IMR-90 (cell line): Measurements from ENCODE around the gene GALNT7. TPM values are rescaled to one million over a fixed set of nuclear protein-coding genes. Genes with fewer than 3 reads are reported as not detected.

Experiments used
- BHLHE40 ChIP-seq: fragments of 150-350 bp; IDR thresholded peaks from 2 replicates; pipeline ENCODE4 v1.6.1; 2016; ENCODE audit warnings: mild to moderate bottlenecking, low read depth, low read length
- MAFK ChIP-seq: IDR thresholded peaks from 2 replicates; pipeline ENCODE4 v1.6.1; 2012; ENCODE audit warnings: low read depth, low read length, improper control_type of control experiment
- MAZ ChIP-seq: IDR thresholded peaks from 2 replicates; pipeline ENCODE4 v1.6.1; 2012; ENCODE audit warnings: low read depth, mild to moderate bottlenecking, low read length, improper control_type of control experiment, moderate library complexity, borderline replicate concordance
- MXI1 ChIP-seq: IDR thresholded peaks from 2 replicates; pipeline ENCODE4 v1.6.1; 2012; ENCODE audit warnings: low read depth, mild to moderate bottlenecking, low read length, moderate library complexity, borderline replicate concordance
- polyA plus RNA-seq, 3 experiments: library from polyadenylated mRNA; depleted of rRNA; stranded (reverse); fragments of >200 nt; gene quantifications; 2 replicates each; pipeline ENCODE4 v1.2.3, GENCODE V29; 2012; ENCODE audit warnings: low replicate concordance in 1 of 3
- total RNA-seq: library from RNA; depleted of rRNA; stranded (reverse); fragments of >200 nt; gene quantifications from 2 replicates; pipeline ENCODE4 v1.2.3, GENCODE V29; 2012

GALNT7 gene
- total and polyA plus RNA-seq, 2 of the 4 experiments (the other 2 are of a cell fraction), result 19.1 to 31.2 TPM

- TF ChIP-seq MAZ (peak; percentile 70; the same call in 1 of the 2 replicates), MAFK (no peak), MXI1 (peak; percentile 90), BHLHE40 (no peak)
Measured at GRCh38 chr4:173370477-173371291, 202.1 kb downstream of the GALNT7 start, which contains the start of gene SAP30 (continued).
